ENCODE data around the gene SERPINE2. TPM values are rescaled to one million over a fixed set of nuclear protein-coding genes. Genes with fewer than 3 reads are reported as not detected.

The SERPINE2 gene
- total RNA-seq, 1 donor from 2014 or later: 69.1 TPM

GRCh38 chr2:223945755-223946154 lies 93.3 kb downstream of the SERPINE2 start:
- peaks cover 25% of the 10 kb centered on the region for H3K4me1 Mint-ChIP-seq (ENCODE audit: unreplicated experiment)
- H3K36me3 Mint-ChIP-seq (ENCODE audit: unreplicated experiment): peaks cover 5% of the 10 kb centered on the region
- no peaks in the 10 kb centered on the region for H3K9me3 Mint-ChIP-seq (ENCODE audit: unreplicated experiment)
- no peak overlapping the region for H3K4me3 Mint-ChIP-seq (ENCODE audit: unreplicated experiment)
- H3K27me3 Mint-ChIP-seq (ENCODE audit: unreplicated experiment): no peaks in the 10 kb centered on the region
- no peak for TF ChIP-seq CTCF (IDR thresholded peaks at IDR 0.05)
- no peak for DNase-seq (ENCODE audit: extremely low spot score, unreplicated experiment)
- no peak overlapping the region for H3K27ac Mint-ChIP-seq (ENCODE audit: unreplicated experiment)

- Mint-ChIP-seq H3K9me3 (ENCODE audit: unreplicated experiment) (no peaks in the 10 kb centered on the region), H3K27ac (ENCODE audit: unreplicated experiment) (peak within 1 kb of the TSS; percentile 95), H3K27me3 (ENCODE audit: unreplicated experiment) (no peaks in the 10 kb centered on the region), H3K4me3 (ENCODE audit: unreplicated experiment) (peak within 1 kb of the TSS; percentile 95), H3K36me3 (ENCODE audit: unreplicated experiment) (peaks cover 5% of the 10 kb centered on the region), H3K4me1 (ENCODE audit: unreplicated experiment) (peaks cover 25% of the 10 kb centered on the region)
- TF ChIP-seq CTCF (IDR thresholded peaks at IDR 0.05): no peak
- peak; percentile 95 for DNase-seq (ENCODE audit: extremely low spot score, unreplicated experiment)
These were observed 94.2 kb downstream of the SERPINE2 start, which contains the start of gene WDFY1 for GRCh38 chr2:223944703-223945531. WDFY1 (minus strand) TSS chr2:223945335; CDS start chr2:223945284, 51 bp downstream.

GRCh38 chr2:223944166-223944702 lies 94.9 kb downstream of the SERPINE2 start:
- Mint-ChIP-seq H3K36me3 (ENCODE audit: unreplicated experiment) (peaks cover 9% of the 10 kb centered on the region), H3K4me1 (ENCODE audit: unreplicated experiment) (peaks cover 29% of the 10 kb centered on the region), H3K27ac (ENCODE audit: unreplicated experiment) (peak overlapping the region; percentile 95), H3K4me3 (ENCODE audit: unreplicated experiment) (peak overlapping the region; percentile 95), H3K27me3 (ENCODE audit: unreplicated experiment) (no peaks in the 10 kb centered on the region), H3K9me3 (ENCODE audit: unreplicated experiment) (no peaks in the 10 kb centered on the region)
- DNase-seq (ENCODE audit: extremely low spot score, unreplicated experiment): no peak
- TF ChIP-seq CTCF (IDR thresholded peaks at IDR 0.05): no peak

- H3K9me3 Mint-ChIP-seq (ENCODE audit: unreplicated experiment): no peaks in the 10 kb centered on the region
- H3K4me3 Mint-ChIP-seq (ENCODE audit: unreplicated experiment): peak overlapping the region; percentile 95
- peaks cover 9% of the 10 kb centered on the region for H3K36me3 Mint-ChIP-seq (ENCODE audit: unreplicated experiment)
- DNase-seq (ENCODE audit: extremely low spot score, unreplicated experiment): no peak
- peaks cover 29% of the 10 kb centered on the region for H3K4me1 Mint-ChIP-seq (ENCODE audit: unreplicated experiment)
- H3K27me3 Mint-ChIP-seq (ENCODE audit: unreplicated experiment): no peaks in the 10 kb centered on the region
- H3K27ac Mint-ChIP-seq (ENCODE audit: unreplicated experiment): peak overlapping the region; percentile 95
- TF ChIP-seq CTCF (IDR thresholded peaks at IDR 0.05): no peak
These were observed 95.5 kb downstream of the SERPINE2 start for GRCh38 chr2:223943561-223944008.

DNA sequence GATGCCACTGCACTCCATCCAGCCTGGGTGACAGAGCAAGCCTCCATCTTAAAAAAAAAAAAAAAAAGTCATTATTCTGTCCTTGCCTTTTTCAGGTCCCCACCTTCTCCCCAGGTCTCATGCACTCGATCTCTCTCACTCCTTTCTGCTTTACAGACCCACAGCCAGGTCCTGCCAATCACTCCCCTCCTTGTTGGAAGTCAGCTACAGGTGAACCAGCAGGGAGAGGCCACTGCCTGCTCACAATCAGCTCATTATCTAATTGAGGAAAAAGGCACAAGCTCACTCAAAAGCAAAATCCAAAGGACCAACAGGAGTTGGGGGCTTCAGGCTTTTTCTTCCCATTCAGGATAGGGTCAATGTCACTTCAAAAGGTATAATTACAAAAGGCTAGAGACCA lies 96.0 kb downstream of the SERPINE2 start:
- H3K36me3 Mint-ChIP-seq (ENCODE audit: unreplicated experiment): peaks cover 9% of the 10 kb centered on the region
- TF ChIP-seq CTCF (IDR thresholded peaks at IDR 0.05): no peak
- peaks cover 33% of the 10 kb centered on the region for H3K4me1 Mint-ChIP-seq (ENCODE audit: unreplicated experiment)
- DNase-seq (ENCODE audit: extremely low spot score, unreplicated experiment): no peak
- H3K27ac Mint-ChIP-seq (ENCODE audit: unreplicated experiment): peak overlapping the region; percentile 95
- no peaks in the 10 kb centered on the region for H3K27me3 Mint-ChIP-seq (ENCODE audit: unreplicated experiment)
- no peaks in the 10 kb centered on the region for H3K9me3 Mint-ChIP-seq (ENCODE audit: unreplicated experiment)
- H3K4me3 Mint-ChIP-seq (ENCODE audit: unreplicated experiment): peak overlapping the region; percentile 95

All from osteocyte (in vitro differentiated cells).